HepG2 (cell line): ENCODE measurements around the gene BIRC7. TPM values are rescaled to one million over a fixed set of nuclear protein-coding genes. Genes with fewer than 3 reads are reported as not detected.
A peak's percentile ranks its signal among the peaks of the same experiment; 100 is the strongest.

ENCODE experiments used
- ARID2 ChIP-seq: sonication (generic); formaldehyde crosslinking; IDR thresholded peaks from 2 replicates; pipeline ENCODE4 v1.8.1; 2022; ENCODE audit warnings: mild to moderate bottlenecking, missing genetic modification reagents, borderline replicate concordance
- DNMT1 ChIP-seq: sonication (generic); formaldehyde crosslinking; IDR thresholded peaks from 2 replicates; pipeline ENCODE4 v1.5.1; 2020; ENCODE audit warnings: mild to moderate bottlenecking, missing genetic modification reagents
- EEA1 ChIP-seq: sonication (generic); formaldehyde crosslinking; IDR thresholded peaks from 2 replicates; pipeline ENCODE4 v1.5.1; 2020; ENCODE audit warnings: mild to moderate bottlenecking, missing genetic modification reagents, borderline replicate concordance
- FIP1L1 ChIP-seq: fragments of 200-400 bp; formaldehyde crosslinking; IDR thresholded peaks from 2 replicates; pipeline ENCODE4 v1.6.1; 2018; ENCODE audit warnings: low read depth, mild to moderate bottlenecking, low read length, moderate library complexity, borderline replicate concordance; ENCODE audit not compliant: insufficient read depth
- FOXJ3 ChIP-seq: sonication (generic); formaldehyde crosslinking; IDR thresholded peaks from 2 replicates; pipeline ENCODE4 v1.4.0; 2020; ENCODE audit warnings: missing genetic modification reagents, mild to moderate bottlenecking, borderline replicate concordance
- KLF12 ChIP-seq: sonication (generic); formaldehyde crosslinking; IDR thresholded peaks from 2 replicates; pipeline ENCODE4 v1.4.0; 2020; ENCODE audit warnings: missing genetic modification reagents, borderline replicate concordance
- MEF2D ChIP-seq: sonication (generic); formaldehyde crosslinking; IDR thresholded peaks from 2 replicates; pipeline ENCODE4 v1.5.1; 2020; ENCODE audit warnings: mild to moderate bottlenecking, missing genetic modification reagents
- MEIS2 ChIP-seq: sonication (generic); formaldehyde crosslinking; IDR thresholded peaks from 2 replicates; pipeline ENCODE4 v1.9.0; 2021; ENCODE audit warnings: mild to moderate bottlenecking, missing genetic modification reagents
- RERE ChIP-seq: IDR thresholded peaks from 2 replicates; pipeline ENCODE4 v1.6.1; 2016; ENCODE audit warnings: low read depth, missing genetic modification reagents, missing compliant biosample characterization
- TARDBP ChIP-seq: sonication (generic); formaldehyde crosslinking; IDR thresholded peaks from 2 replicates; pipeline ENCODE4 v1.8.0; 2022; ENCODE audit warnings: mild to moderate bottlenecking, missing genetic modification reagents
- ZBED4 ChIP-seq: sonication (generic); formaldehyde crosslinking; IDR thresholded peaks from 2 replicates; pipeline ENCODE4 v1.4.0; 2020; ENCODE audit warnings: missing genetic modification reagents, borderline replicate concordance
- ZBTB20 ChIP-seq: sonication (generic); formaldehyde crosslinking; IDR thresholded peaks from 2 replicates; pipeline ENCODE4 v1.8.1; 2023; ENCODE audit warnings: missing genetic modification reagents, low read depth, mild to moderate bottlenecking, borderline replicate concordance
- ZNF567 ChIP-seq: sonication (generic); formaldehyde crosslinking; IDR thresholded peaks from 2 replicates; pipeline ENCODE4 v1.8.1; 2023; ENCODE audit warnings: mild to moderate bottlenecking, missing genetic modification reagents, borderline replicate concordance
- ZNF569 ChIP-seq: sonication (generic); formaldehyde crosslinking; IDR thresholded peaks from 2 replicates; pipeline ENCODE4 v1.5.0; 2020; ENCODE audit warnings: mild to moderate bottlenecking, missing genetic modification reagents, moderate library complexity, borderline replicate concordance
- ZNF713 ChIP-seq: sonication (generic); formaldehyde crosslinking; IDR thresholded peaks from 2 replicates; pipeline ENCODE4 v1.4.0; 2020; ENCODE audit warnings: mild to moderate bottlenecking, missing genetic modification reagents
- polyA plus RNA-seq, 8 experiments: library from polyadenylated mRNA; depleted of rRNA in 3 of 8; stranded (reverse) in 7 of 8; unstranded in 1 of 8; fragments of >200 nt; fragmentation: Illumina TruSeq in 4 of 8; extraction: Trizol in 4 of 8; gene quantifications; 2 replicates each; pipeline versions ENCODE4 v1.2.1 to v1.2.3, GENCODE V29; 2011 to 2016; ENCODE audit warnings: low read depth in 4 of 8, missing spikeins in 1 of 8, mixed read lengths in 1 of 8; ENCODE audit not compliant: insufficient read depth in 1 of 8
- total RNA-seq, 5 experiments: library from RNA; depleted of rRNA; stranded (reverse); fragments of >200 nt; fragmentation: Illumina TruSeq; extraction: Trizol; gene quantifications; 2 replicates each; pipeline ENCODE4 v1.2.3, GENCODE V29; 2016; ENCODE audit warnings: low read depth in 1 of 5
- TF ChIP-seq, protein P1 (sequence below): sonication (generic); formaldehyde crosslinking; IDR thresholded peaks from 2 replicates; pipeline ENCODE4 v1.4.0; 2020; ENCODE audit warnings: low read depth, mild to moderate bottlenecking, missing genetic modification reagents

The BIRC7 gene
- total and polyA plus RNA-seq, 2 of the 13 experiments (the other 11 are each of a cell fraction or from before 2014, with no cell fraction given), result 0.27 to 5.1 TPM

- TF ChIP-seq RERE (CRISPR knock-in tag), result 0 out of 2 replicates have a peak, but pooled peaks have one; percentile 36
- 0 out of 2 replicates have a peak, but pooled peaks have one; percentile 6 for TF ChIP-seq ZNF569 (CRISPR knock-in tag)
- peak; percentile 15; the same call in 1 of the 2 replicates for TF ChIP-seq MEF2D (CRISPR knock-in tag)
- TF ChIP-seq KLF12 (CRISPR knock-in tag), result peak; percentile 78
- peak; percentile 30; the same call in 1 of the 2 replicates for TF ChIP-seq ZBTB20 (CRISPR knock-in tag)
- peak; percentile 24; the same call in 1 of the 2 replicates for TF ChIP-seq ZNF713 (CRISPR knock-in tag)
- TF ChIP-seq ZNF567 (CRISPR knock-in tag), result no peak
- no peak for TF ChIP-seq FOXJ3 (CRISPR knock-in tag)
- peak; percentile 55; the same call in 1 of the 2 replicates for TF ChIP-seq ZBED4 (CRISPR knock-in tag)
- peak; percentile 47; the same call in 1 of the 2 replicates for TF ChIP-seq EEA1 (CRISPR knock-in tag)
- TF ChIP-seq DNMT1 (CRISPR knock-in tag), result peak; percentile 50; the same call in 1 of the 2 replicates
- peak; percentile 91 for TF ChIP-seq MEIS2 (CRISPR knock-in tag)
- peak; percentile 88; the same call in 1 of the 2 replicates for TF ChIP-seq TARDBP
- TF ChIP-seq ARID2 (CRISPR knock-in tag), result peak; percentile 46; the same call in 1 of the 2 replicates
- TF ChIP-seq, protein P1, sequence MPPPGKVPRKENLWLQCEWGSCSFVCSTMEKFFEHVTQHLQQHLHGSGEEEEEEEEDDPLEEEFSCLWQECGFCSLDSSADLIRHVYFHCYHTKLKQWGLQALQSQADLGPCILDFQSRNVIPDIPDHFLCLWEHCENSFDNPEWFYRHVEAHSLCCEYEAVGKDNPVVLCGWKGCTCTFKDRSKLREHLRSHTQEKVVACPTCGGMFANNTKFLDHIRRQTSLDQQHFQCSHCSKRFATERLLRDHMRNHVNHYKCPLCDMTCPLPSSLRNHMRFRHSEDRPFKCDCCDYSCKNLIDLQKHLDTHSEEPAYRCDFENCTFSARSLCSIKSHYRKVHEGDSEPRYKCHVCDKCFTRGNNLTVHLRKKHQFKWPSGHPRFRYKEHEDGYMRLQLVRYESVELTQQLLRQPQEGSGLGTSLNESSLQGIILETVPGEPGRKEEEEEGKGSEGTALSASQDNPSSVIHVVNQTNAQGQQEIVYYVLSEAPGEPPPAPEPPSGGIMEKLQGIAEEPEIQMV (CRISPR knock-in tag), result 0 out of 2 replicates have a peak, but pooled peaks have one; percentile 7
- no peak for TF ChIP-seq FIP1L1
These were observed 36.7 kb downstream of the BIRC7 start, which contains the start of gene ARFGAP1 (continued) for GRCh38 chr20:63272105-63273058.
